Transverse colon (tissue), 4 donors: ENCODE data around the gene MPDZ. TPM values are rescaled to one million over a fixed set of nuclear protein-coding genes. Genes with fewer than 3 reads are reported as not detected.
A peak's percentile ranks its signal among the peaks of the same experiment; 100 is the strongest.

ENCODE experiments used
- DNase-seq: peaks from one replicate; pipeline ENCODE4 v3.0.0-alpha.2; 2019
- H3K27ac ChIP-seq, 4 donors: fragments of 200-600 bp; sonication (generic); 2 replicates each; pipeline ENCODE4 v1.5.1; 2016 to 2018; ENCODE audit warnings: inconsistent platforms in 4 of 4
- H3K27me3 ChIP-seq: fragments of 200-600 bp; sonication (generic); 2 replicates; pipeline ENCODE4 v1.5.1; 2017; ENCODE audit warnings: inconsistent platforms
- H3K36me3 ChIP-seq, 4 donors: fragments of 200-600 bp; sonication (generic); 2 replicates each; pipeline ENCODE4 v1.5.1; 2017 to 2019; ENCODE audit warnings: inconsistent platforms in 4 of 4
- H3K4me1 ChIP-seq, 4 donors: fragments of 200-600 bp; sonication (generic); 2 replicates each; pipeline ENCODE4 v1.5.1; 2017 to 2020; ENCODE audit warnings: inconsistent platforms in 4 of 4
- H3K4me3 ChIP-seq, 4 donors: fragments of 200-600 bp; sonication (generic); 1 replicate in 1 of 4; 2 replicates in 3 of 4; pipeline versions ENCODE4 v1.5.1 to v1.6.1; 2017 to 2019; ENCODE audit warnings: inconsistent platforms in 4 of 4
- H3K9me3 ChIP-seq, 2 donors: fragments of 200-600 bp; sonication (generic); 2 replicates each; pipeline ENCODE4 v1.5.1; 2017 to 2019; ENCODE audit warnings: inconsistent platforms in 2 of 2
- EP300 ChIP-seq: sonication (generic); formaldehyde crosslinking; IDR thresholded peaks from one replicate; pipeline ENCODE4 v1.6.1; 2017; ENCODE audit warnings: antibody characterized with exemption, low read depth
- POLR2A ChIP-seq: fragments of 450-650 bp; IDR thresholded peaks from one replicate; pipeline ENCODE4 v1.6.1; 2016; ENCODE audit warnings: antibody characterized with exemption, mild to moderate bottlenecking, moderate library complexity
- POLR2AphosphoS5 ChIP-seq, 3 donors: sonication (generic); formaldehyde crosslinking; IDR thresholded peaks; one replicate each; pipeline ENCODE4 v1.6.1; 2016; ENCODE audit warnings: antibody characterized with exemption in 3 of 3
- WGBS, 2 donors: methylation state at CpG; one replicate each; pipeline ENCODE4 v1.1.5; 2018; ENCODE audit warnings: low coverage in 1 of 2; 5-methylcytosine and 5-hydroxymethylcytosine counted together
- in situ Hi-C, 4 donors: fragments of 200-750 bp; cut with MboI; loops; one replicate each; pipeline versions ENCODE4 v1.15.0 to v1.15.1; 2017; ENCODE audit warnings: low sequenced_read_pairs in 3 of 4, low pct_ligation_motif_present in 1 of 4, low pct_unique_long_range_greater_than_20kb in 1 of 4
- intact Hi-C: fragments of 100-400 bp; cut with DNase I; formaldehyde crosslinking; loops from one replicate; pipeline ENCODE4 v1.15.1; 2023; ENCODE audit warnings: low total_unique reads
- total RNA-seq, 4 donors: library from RNA; depleted of rRNA; stranded (reverse); fragments of >200 nt; gene quantifications; one replicate each; pipeline ENCODE4 v1.1.0, GENCODE V29; 2016
- TF ChIP-seq, protein P1 (sequence below), 5 experiments: fragments of 200-600 bp in 3 of 5; fragments of 450-650 bp in 2 of 5; sonication (generic) in 3 of 5; IDR thresholded peaks; 1 replicate in 2 of 5; 2 replicates in 3 of 5; pipeline ENCODE4 v1.5.1; 2016 to 2017; ENCODE audit warnings: antibody characterized with exemption in 5 of 5, inconsistent platforms in 3 of 5, mild to moderate bottlenecking in 2 of 5, moderate library complexity in 1 of 5

The MPDZ gene, protein sequence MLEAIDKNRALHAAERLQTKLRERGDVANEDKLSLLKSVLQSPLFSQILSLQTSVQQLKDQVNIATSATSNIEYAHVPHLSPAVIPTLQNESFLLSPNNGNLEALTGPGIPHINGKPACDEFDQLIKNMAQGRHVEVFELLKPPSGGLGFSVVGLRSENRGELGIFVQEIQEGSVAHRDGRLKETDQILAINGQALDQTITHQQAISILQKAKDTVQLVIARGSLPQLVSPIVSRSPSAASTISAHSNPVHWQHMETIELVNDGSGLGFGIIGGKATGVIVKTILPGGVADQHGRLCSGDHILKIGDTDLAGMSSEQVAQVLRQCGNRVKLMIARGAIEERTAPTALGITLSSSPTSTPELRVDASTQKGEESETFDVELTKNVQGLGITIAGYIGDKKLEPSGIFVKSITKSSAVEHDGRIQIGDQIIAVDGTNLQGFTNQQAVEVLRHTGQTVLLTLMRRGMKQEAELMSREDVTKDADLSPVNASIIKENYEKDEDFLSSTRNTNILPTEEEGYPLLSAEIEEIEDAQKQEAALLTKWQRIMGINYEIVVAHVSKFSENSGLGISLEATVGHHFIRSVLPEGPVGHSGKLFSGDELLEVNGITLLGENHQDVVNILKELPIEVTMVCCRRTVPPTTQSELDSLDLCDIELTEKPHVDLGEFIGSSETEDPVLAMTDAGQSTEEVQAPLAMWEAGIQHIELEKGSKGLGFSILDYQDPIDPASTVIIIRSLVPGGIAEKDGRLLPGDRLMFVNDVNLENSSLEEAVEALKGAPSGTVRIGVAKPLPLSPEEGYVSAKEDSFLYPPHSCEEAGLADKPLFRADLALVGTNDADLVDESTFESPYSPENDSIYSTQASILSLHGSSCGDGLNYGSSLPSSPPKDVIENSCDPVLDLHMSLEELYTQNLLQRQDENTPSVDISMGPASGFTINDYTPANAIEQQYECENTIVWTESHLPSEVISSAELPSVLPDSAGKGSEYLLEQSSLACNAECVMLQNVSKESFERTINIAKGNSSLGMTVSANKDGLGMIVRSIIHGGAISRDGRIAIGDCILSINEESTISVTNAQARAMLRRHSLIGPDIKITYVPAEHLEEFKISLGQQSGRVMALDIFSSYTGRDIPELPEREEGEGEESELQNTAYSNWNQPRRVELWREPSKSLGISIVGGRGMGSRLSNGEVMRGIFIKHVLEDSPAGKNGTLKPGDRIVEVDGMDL (N-terminal part only)
- total RNA-seq, result 10 to 100 TPM in 3 of 4 donors, 1 to 10 TPM in 1; 9.7 to 62.1 (median 14.5) TPM

DNA sequence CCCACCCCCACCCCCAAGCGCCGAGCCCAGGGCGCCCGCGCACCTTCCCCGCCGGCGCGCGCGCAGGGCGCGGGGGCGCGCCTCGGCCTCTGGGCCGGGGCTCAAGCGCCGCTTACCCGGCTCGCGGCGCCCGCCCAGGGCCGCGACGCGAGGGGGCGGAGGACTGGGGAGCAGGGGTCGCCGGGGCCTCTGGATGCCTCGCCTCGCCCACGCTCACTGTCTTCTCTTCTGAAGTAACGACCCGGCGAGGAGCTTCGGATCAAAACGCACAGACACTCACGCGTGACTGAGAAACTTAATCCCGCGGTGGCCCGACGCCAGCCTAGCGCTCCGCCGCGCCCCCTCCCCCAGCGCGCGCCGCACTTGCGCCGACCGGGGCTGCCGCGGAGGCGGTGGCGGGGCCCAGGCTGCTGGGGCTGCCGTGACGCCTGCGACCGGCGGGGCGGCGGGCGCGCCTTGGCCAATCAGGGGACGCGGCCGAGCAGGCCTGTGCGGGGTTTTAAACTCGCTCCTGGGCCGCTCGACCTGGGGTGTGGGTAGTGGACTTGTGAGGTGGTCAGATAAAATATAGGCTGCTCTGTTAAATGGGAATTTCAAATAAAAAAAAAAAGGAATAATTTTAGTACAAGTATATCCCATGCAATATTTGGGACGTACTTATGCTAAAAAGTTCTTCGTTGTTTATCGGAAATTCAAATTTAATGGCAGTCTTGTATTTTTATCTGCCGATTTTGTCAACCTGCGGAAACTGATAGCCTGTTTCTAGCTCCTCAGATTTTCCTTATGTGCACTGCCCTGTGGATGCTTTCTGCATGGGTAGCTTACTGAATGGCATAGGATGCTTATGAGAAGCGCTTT lies at the start of gene MPDZ:
TSS of gene MPDZ (minus strand) at position 409 of the 858 bp plus-strand sequence. CDS start 29,377 bp downstream, outside the sequence.
- peak; percentile 37 for DNase-seq
- WGBS, 2 donors, result 22 to 56% methylated on average over 7 to 39 of the region's 82 CpGs
- intact Hi-C loops (no loop called here), in situ Hi-C loops (no loop called here)
- no peaks in the 10 kb centered on the region for H3K36me3 ChIP-seq
- no peaks in the 10 kb centered on the region for H3K9me3 ChIP-seq
- peak within 1 kb of the TSS; percentile 86 to 93 (median 88) for H3K27ac ChIP-seq
- peak within 1 kb of the TSS; percentile 46 to 60 (median 56) for H3K4me3 ChIP-seq
- TF ChIP-seq POLR2AphosphoS5 (IDR thresholded peaks at IDR 0.05), result peak in 1 of 3 donors; percentile 29
- TF ChIP-seq EP300, result no peak
- TF ChIP-seq POLR2A, result no peak
- TF ChIP-seq, protein P1, sequence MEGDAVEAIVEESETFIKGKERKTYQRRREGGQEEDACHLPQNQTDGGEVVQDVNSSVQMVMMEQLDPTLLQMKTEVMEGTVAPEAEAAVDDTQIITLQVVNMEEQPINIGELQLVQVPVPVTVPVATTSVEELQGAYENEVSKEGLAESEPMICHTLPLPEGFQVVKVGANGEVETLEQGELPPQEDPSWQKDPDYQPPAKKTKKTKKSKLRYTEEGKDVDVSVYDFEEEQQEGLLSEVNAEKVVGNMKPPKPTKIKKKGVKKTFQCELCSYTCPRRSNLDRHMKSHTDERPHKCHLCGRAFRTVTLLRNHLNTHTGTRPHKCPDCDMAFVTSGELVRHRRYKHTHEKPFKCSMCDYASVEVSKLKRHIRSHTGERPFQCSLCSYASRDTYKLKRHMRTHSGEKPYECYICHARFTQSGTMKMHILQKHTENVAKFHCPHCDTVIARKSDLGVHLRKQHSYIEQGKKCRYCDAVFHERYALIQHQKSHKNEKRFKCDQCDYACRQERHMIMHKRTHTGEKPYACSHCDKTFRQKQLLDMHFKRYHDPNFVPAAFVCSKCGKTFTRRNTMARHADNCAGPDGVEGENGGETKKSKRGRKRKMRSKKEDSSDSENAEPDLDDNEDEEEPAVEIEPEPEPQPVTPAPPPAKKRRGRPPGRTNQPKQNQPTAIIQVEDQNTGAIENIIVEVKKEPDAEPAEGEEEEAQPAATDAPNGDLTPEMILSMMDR (IDR thresholded peaks at IDR 0.05), result no peak
- peaks cover 0 to 12% (median 2%) of the 10 kb centered on the region in 4 donors for H3K4me1 ChIP-seq
- peaks cover 22% of the 10 kb centered on the region for H3K27me3 ChIP-seq

DNA sequence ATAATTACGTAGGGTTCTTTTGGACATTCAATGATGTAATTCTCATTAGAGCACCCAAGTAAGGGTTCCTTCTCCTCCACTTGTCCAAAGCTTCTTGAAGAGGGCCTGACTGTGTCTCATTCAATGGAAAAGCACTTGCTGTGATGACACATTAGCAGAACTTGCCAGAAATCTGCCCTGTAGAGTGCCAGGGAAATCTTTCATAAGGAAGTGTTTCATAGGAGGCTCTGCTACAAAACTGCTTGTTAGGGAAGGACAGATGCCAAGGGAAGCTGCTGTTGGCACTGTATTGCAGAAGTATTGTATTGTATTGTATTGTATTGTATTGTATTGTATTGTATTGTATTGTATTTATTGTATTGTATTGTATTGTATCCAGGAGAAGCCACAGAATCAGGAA lies 45.5 kb upstream of the MPDZ start:
- Histone ChIP-seq H3K36me3 (no peaks in the 10 kb centered on the region), H3K4me3 (no peak overlapping the region), H3K27ac (no peak overlapping the region), H3K9me3 (no peaks in the 10 kb centered on the region), H3K4me1 (no peaks in the 10 kb centered on the region), H3K27me3 (no peaks in the 10 kb centered on the region)
- TF ChIP-seq, protein P1 (IDR thresholded peaks at IDR 0.05), result no peak
- TF ChIP-seq EP300 (no peak), POLR2AphosphoS5 (IDR thresholded peaks at IDR 0.05) (no peak), POLR2A (no peak)
- no peak for DNase-seq
- WGBS, 2 donors, result 78% methylated on average over 1 of the region's 1 CpG; no CpG with 5 or more reads in 1 of the 2 donors
- intact Hi-C loops, result no loop called here
- in situ Hi-C loops, result no loop called here

DNA sequence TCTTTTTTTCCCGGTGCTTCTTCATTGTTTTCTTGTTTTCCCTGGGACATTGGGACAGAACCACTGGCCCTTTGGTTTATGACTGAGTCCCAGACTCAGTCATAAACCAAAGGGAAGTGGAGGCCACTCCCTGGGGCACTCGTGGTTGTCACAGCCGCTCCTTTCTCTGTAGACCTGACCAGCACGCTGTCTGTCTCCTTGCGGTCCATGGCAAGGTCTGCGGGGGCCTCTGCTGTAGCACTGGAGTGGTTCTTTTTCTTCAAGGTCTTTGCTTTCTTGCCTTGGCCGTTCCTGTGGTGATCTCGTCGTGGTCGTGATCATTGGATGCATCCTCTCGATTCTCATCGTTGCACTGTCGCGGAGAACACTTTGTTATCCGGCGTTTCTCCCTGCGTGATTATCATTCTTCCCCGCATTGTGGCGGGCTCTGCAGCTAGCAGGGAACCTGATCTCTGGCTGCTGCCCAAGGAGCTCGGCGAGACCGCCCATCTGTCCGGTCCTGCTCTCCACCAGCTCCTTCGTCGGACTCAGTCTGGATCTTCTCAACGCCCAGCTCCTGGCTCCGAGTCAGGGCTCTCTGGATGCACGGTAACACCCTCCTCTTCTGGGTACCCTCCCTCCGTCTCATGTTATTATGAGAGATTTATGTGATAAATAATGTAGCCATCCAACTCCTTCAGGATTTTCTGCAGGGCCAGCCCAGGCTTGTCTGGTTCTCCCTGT lies 43.5 kb upstream of the MPDZ start:
- DNase-seq, result peak; percentile 39
- H3K4me3 ChIP-seq, result no peak overlapping the region
- no peaks in the 10 kb centered on the region for H3K9me3 ChIP-seq
- 64 to 83% methylated on average over 9 to 29 of the region's 29 CpGs for whole genome bisulfite sequencing, 2 donors
- TF ChIP-seq, protein P1 (IDR thresholded peaks at IDR 0.05), result no peak
- peak in 1 of 3 donors; percentile 50 for TF ChIP-seq POLR2AphosphoS5 (IDR thresholded peaks at IDR 0.05)
- peak overlapping the region in 1 of 4 donors; percentile 5 for H3K27ac ChIP-seq
- in situ Hi-C loops, result no loop called here
- intact Hi-C loops, result no loop called here
- H3K4me1 ChIP-seq, result no peaks in the 10 kb centered on the region
- no peaks in the 10 kb centered on the region for H3K36me3 ChIP-seq
- no peaks in the 10 kb centered on the region for H3K27me3 ChIP-seq
